Rectal smooth muscle tissue (tissue), 1 donor: ENCODE measurements around the gene CHRNB2.
A peak's percentile ranks its signal among the peaks of the same experiment; 100 is the strongest.

ENCODE experiments used
- H3K27ac ChIP-seq: one replicate; pipeline ENCODE4 v1.7.0; 2013; ENCODE audit warnings: low read depth, low read length, inconsistent platforms
- H3K27me3 ChIP-seq: one replicate; pipeline ENCODE4 v1.7.0; 2013; ENCODE audit warnings: low read length; ENCODE audit not compliant: control insufficient read depth, insufficient read depth
- H3K36me3 ChIP-seq: one replicate; pipeline ENCODE4 v1.7.0; 2013; ENCODE audit warnings: low read length; ENCODE audit not compliant: control insufficient read depth, insufficient read depth
- H3K4me1 ChIP-seq: one replicate; pipeline ENCODE4 v1.7.0; 2013; ENCODE audit warnings: low read length; ENCODE audit not compliant: control insufficient read depth, insufficient read depth
- H3K4me3 ChIP-seq: one replicate; pipeline ENCODE4 v1.7.0; 2013; ENCODE audit warnings: low read length
- H3K9ac ChIP-seq: one replicate; pipeline ENCODE4 v1.7.0; 2013; ENCODE audit warnings: low read length

Gene CHRNB2

GRCh38 chr1:154609398-154610380 lies 42.1 kb downstream of the CHRNB2 start:
- no peak overlapping the region for H3K9ac ChIP-seq
- H3K4me3 ChIP-seq = no peak overlapping the region
- H3K4me1 ChIP-seq = peaks cover 7% of the 10 kb centered on the region
- H3K27me3 ChIP-seq = no peaks in the 10 kb centered on the region
- peak overlapping the region; percentile 93 for H3K27ac ChIP-seq
- no peaks in the 10 kb centered on the region for H3K36me3 ChIP-seq

- Histone ChIP-seq H3K4me1 (peaks cover 7% of the 10 kb centered on the region), H3K27ac (no peak overlapping the region), H3K36me3 (no peaks in the 10 kb centered on the region), H3K27me3 (no peaks in the 10 kb centered on the region), H3K4me3 (no peak overlapping the region), H3K9ac (no peak overlapping the region)
These were observed 43.7 kb downstream of the CHRNB2 start for GRCh38 chr1:154611150-154611862.

- peaks cover 2% of the 10 kb centered on the region for H3K4me1 ChIP-seq
- no peak overlapping the region for H3K27ac ChIP-seq
- H3K9ac ChIP-seq = no peak overlapping the region
- H3K36me3 ChIP-seq = no peaks in the 10 kb centered on the region
- no peak overlapping the region for H3K4me3 ChIP-seq
- no peaks in the 10 kb centered on the region for H3K27me3 ChIP-seq
These were observed 46.7 kb downstream of the CHRNB2 start for GRCh38 chr1:154614247-154614646.

GRCh38 chr1:154614901-154615300 lies 47.3 kb downstream of the CHRNB2 start:
- Histone ChIP-seq H3K9ac (no peak overlapping the region), H3K4me1 (no peaks in the 10 kb centered on the region), H3K27ac (no peak overlapping the region)

GRCh38 chr1:154615411-154615810 lies 47.8 kb downstream of the CHRNB2 start:
- Histone ChIP-seq H3K4me3 (no peak overlapping the region), H3K36me3 (no peaks in the 10 kb centered on the region), H3K4me1 (no peaks in the 10 kb centered on the region), H3K9ac (no peak overlapping the region), H3K27ac (no peak overlapping the region), H3K27me3 (no peaks in the 10 kb centered on the region)

More at GRCh38 chr1:154614901-154615300, 47.3 kb downstream of the CHRNB2 start:
- Histone ChIP-seq H3K27me3 (no peaks in the 10 kb centered on the region), H3K36me3 (no peaks in the 10 kb centered on the region), H3K4me3 (no peak overlapping the region)

- Histone ChIP-seq H3K9ac (no peak overlapping the region), H3K4me1 (no peaks in the 10 kb centered on the region), H3K4me3 (no peak overlapping the region), H3K27ac (no peak overlapping the region), H3K36me3 (no peaks in the 10 kb centered on the region), H3K27me3 (no peaks in the 10 kb centered on the region)
These were observed 49.2 kb downstream of the CHRNB2 start for GRCh38 chr1:154616659-154617345.

GRCh38 chr1:154619181-154619948 lies 51.8 kb downstream of the CHRNB2 start:
- Histone ChIP-seq H3K27me3 (no peaks in the 10 kb centered on the region), H3K9ac (no peak overlapping the region), H3K36me3 (no peaks in the 10 kb centered on the region), H3K4me3 (no peak overlapping the region), H3K27ac (no peak overlapping the region), H3K4me1 (no peaks in the 10 kb centered on the region)

- H3K27me3 ChIP-seq = no peaks in the 10 kb centered on the region
- no peaks in the 10 kb centered on the region for H3K36me3 ChIP-seq
- H3K9ac ChIP-seq = no peak overlapping the region
- no peaks in the 10 kb centered on the region for H3K4me1 ChIP-seq
- no peak overlapping the region for H3K4me3 ChIP-seq
- H3K27ac ChIP-seq = no peak overlapping the region
These were observed 53.2 kb downstream of the CHRNB2 start for GRCh38 chr1:154620751-154621150.

GRCh38 chr1:154621875-154622274 lies 54.3 kb downstream of the CHRNB2 start:
- H3K4me1 ChIP-seq = peaks cover 5% of the 10 kb centered on the region

GRCh38 chr1:154622503-154623039 lies 55.0 kb downstream of the CHRNB2 start:
- H3K9ac ChIP-seq = no peak overlapping the region
- no peak overlapping the region for H3K4me3 ChIP-seq
- H3K4me1 ChIP-seq = peaks cover 5% of the 10 kb centered on the region
- no peaks in the 10 kb centered on the region for H3K36me3 ChIP-seq
- no peaks in the 10 kb centered on the region for H3K27me3 ChIP-seq
- H3K27ac ChIP-seq = no peak overlapping the region

More at GRCh38 chr1:154621875-154622274, 54.3 kb downstream of the CHRNB2 start:
- H3K4me3 ChIP-seq = no peak overlapping the region
- H3K36me3 ChIP-seq = no peaks in the 10 kb centered on the region
- no peak overlapping the region for H3K9ac ChIP-seq
- no peak overlapping the region for H3K27ac ChIP-seq
- H3K27me3 ChIP-seq = no peaks in the 10 kb centered on the region

- Histone ChIP-seq H3K4me3 (no peak overlapping the region), H3K27me3 (no peaks in the 10 kb centered on the region), H3K36me3 (no peaks in the 10 kb centered on the region), H3K9ac (no peak overlapping the region), H3K4me1 (peaks cover 5% of the 10 kb centered on the region), H3K27ac (no peak overlapping the region)
These were observed 55.8 kb downstream of the CHRNB2 start for GRCh38 chr1:154623358-154623757.
